HCT116 (cell line): ENCODE results near the gene MSMB. TPM values are rescaled to one million over a fixed set of nuclear protein-coding genes. Genes with fewer than 3 reads are reported as not detected.
"Not testable (repeated sequence)": the region's sequence is repeated elsewhere in the genome, so short reads cannot be mapped to it uniquely, and the experiment has no call there.

Source experiments
- ATAC-seq: fragments of 200-7000 bp; cut with Tn5 transposase; 2 replicates; pipeline ENCODE4 v1.9.1; 2020; ENCODE audit warnings: mild to moderate bottlenecking, moderate library complexity
- BruUV-seq: library from RNA; stranded (reverse); fragments of 400-500 nt; replicated peaks from 2 replicates; lab custom pipeline; 2021; lab: Mats Ljungman, UMichigan
- CTCF ChIA-PET: fragments of 300-600 bp; sonication (Branson Sonifier 250); formaldehyde crosslinking; loops from one replicate; lab custom pipeline; 2021; ENCODE audit warnings: antibody characterized with exemption; lab: Charles Lee
- POLR2A ChIA-PET: fragments of 300-600, 350-600 bp; sonication (Branson Sonifier 250); formaldehyde crosslinking; loops from one replicate; lab custom pipeline; 2021; ENCODE audit warnings: antibody characterized with exemption; lab: Charles Lee
- RAD21 ChIA-PET, 2 experiments: fragments of 300-600 bp; sonication (Branson Sonifier 250); formaldehyde crosslinking; loops; one replicate each; lab custom pipeline; 2023; ENCODE audit warnings: low total read pairs in 2 of 2; ENCODE audit not compliant: uncharacterized antibody in 2 of 2, unreplicated experiment in 2 of 2, low non-redundant PET in 1 of 2; lab: Charles Lee
- DNase-seq: peaks from one replicate; pipeline ENCODE4 v3.0.0-alpha.2; 2010; ENCODE audit warnings: low read depth, low spot score
- H2AFZ ChIP-seq: fragments of 200-600 bp; shearing (Covaris generic), sonication (generic); 2 replicates; pipeline ENCODE4 v1.6.1; 2017; ENCODE audit warnings: low read depth, mixed run types, mixed read lengths, antibody characterized with exemption, low read length; ENCODE audit not compliant: poor library complexity, severe bottlenecking
- H3K27ac ChIP-seq: 2 replicates; pipeline ENCODE4 v1.5.1; 2012; ENCODE audit warnings: low read depth, low read length
- H3K27me3 ChIP-seq: fragments of 200-600 bp; sonication (generic); 2 replicates; pipeline ENCODE4 v1.6.1; 2016; ENCODE audit warnings: mixed run types, low read length, mixed read lengths; ENCODE audit not compliant: insufficient read depth
- H3K36me3 ChIP-seq, 2 experiments: fragments of 200-500 bp in 1 of 2; fragments of 200-600 bp in 1 of 2; sonication (Bioruptor generic) in 1 of 2; sonication (generic) in 1 of 2; 2 replicates each; pipeline versions ENCODE4 v1.5.1 to v1.6.1; 2014 to 2016; ENCODE audit warnings: low read length in 2 of 2, inconsistent platforms in 1 of 2, mixed read lengths in 1 of 2, mixed run types in 1 of 2; ENCODE audit not compliant: insufficient read depth in 2 of 2, control insufficient read depth in 1 of 2
- H3K4me1 ChIP-seq, 2 experiments: fragments of 200-600 bp in 1 of 2; sonication (generic) in 1 of 2; 2 replicates each; pipeline versions ENCODE4 v1.5.1 to v1.6.1; 2012 to 2017; ENCODE audit warnings: low read length in 2 of 2, inconsistent platforms in 1 of 2, mild to moderate bottlenecking in 1 of 2, mixed read lengths in 1 of 2, mixed run types in 1 of 2, moderate library complexity in 1 of 2; ENCODE audit not compliant: insufficient read depth in 2 of 2, control insufficient read depth in 1 of 2
- H3K4me2 ChIP-seq: fragments of 200-600 bp; sonication (generic); 2 replicates; pipeline ENCODE4 v1.6.1; 2017; ENCODE audit warnings: mixed run types, low read length, mixed read lengths
- H3K4me3 ChIP-seq, 2 experiments: fragments of 200-600 bp in 1 of 2; sonication (generic) in 1 of 2; replicated peaks in 1 of 2; 2 replicates each; pipeline ENCODE4 v1.5.1; 2011 to 2016; ENCODE audit warnings: low read length in 2 of 2, control low read depth in 1 of 2, low read depth in 1 of 2, mild to moderate bottlenecking in 1 of 2, mixed read lengths in 1 of 2, mixed run types in 1 of 2
- H3K79me2 ChIP-seq: fragments of 200-600 bp; sonication (generic); 2 replicates; pipeline ENCODE4 v1.6.1; 2017; ENCODE audit warnings: mild to moderate bottlenecking, mixed run types, low read length, moderate library complexity, mixed read lengths; ENCODE audit not compliant: insufficient read depth
- H3K9ac ChIP-seq: fragments of 200-600 bp; sonication (generic); 2 replicates; pipeline ENCODE4 v1.6.1; 2016; ENCODE audit warnings: low read length, mixed read lengths
- H3K9me2 ChIP-seq: fragments of 200-600 bp; sonication (generic), shearing (Covaris generic); 2 replicates; pipeline ENCODE4 v1.6.1; 2017; ENCODE audit warnings: mixed run types, mild to moderate bottlenecking, moderate library complexity; ENCODE audit not compliant: insufficient read depth
- H3K9me3 ChIP-seq, 2 experiments: fragments of 200-500 bp in 1 of 2; fragments of 200-600 bp in 1 of 2; sonication (Bioruptor generic) in 1 of 2; sonication (generic) in 1 of 2; 2 replicates each; pipeline ENCODE4 v1.6.1; 2014 to 2017; ENCODE audit warnings: low read length in 2 of 2, mixed read lengths in 2 of 2, inconsistent platforms in 1 of 2, low read depth in 1 of 2, mild to moderate bottlenecking in 1 of 2, mixed run types in 1 of 2, moderate library complexity in 1 of 2; ENCODE audit not compliant: control insufficient read depth in 1 of 2, insufficient read depth in 1 of 2
- H4K20me1 ChIP-seq: fragments of 200-600 bp; sonication (generic), shearing (Covaris generic); 2 replicates; pipeline ENCODE4 v1.6.1; 2017; ENCODE audit warnings: mixed run types, mild to moderate bottlenecking, moderate library complexity; ENCODE audit not compliant: insufficient read depth
- ATF3 ChIP-seq: IDR thresholded peaks from 2 replicates; pipeline ENCODE4 v1.6.1; 2012
- CEBPB ChIP-seq: IDR thresholded peaks from 2 replicates; pipeline ENCODE4 v1.6.1; 2012; ENCODE audit warnings: low read depth
- CTCF ChIP-seq, 3 experiments: fragments of 200-600 bp in 1 of 3; sonication (generic) in 1 of 3; IDR thresholded peaks in 2 of 3; conservative IDR thresholded peaks in 1 of 3; 2 replicates each; pipeline ENCODE4 v1.5.1; 2012 to 2017; ENCODE audit warnings: low read depth in 2 of 3, low read length in 2 of 3, antibody characterized with exemption in 1 of 3, borderline replicate concordance in 1 of 3, control low read depth in 1 of 3, mild to moderate bottlenecking in 1 of 3, mixed read lengths in 1 of 3, mixed run types in 1 of 3, moderate library complexity in 1 of 3; ENCODE audit not compliant: insufficient read depth in 1 of 3
- EGR1 ChIP-seq: IDR thresholded peaks from 2 replicates; pipeline ENCODE4 v1.6.1; 2012; ENCODE audit warnings: low read depth
- EZH2 ChIP-seq: fragments of 200-600 bp; sonication (generic); IDR thresholded peaks from 2 replicates; pipeline ENCODE4 v1.6.1; 2017; ENCODE audit warnings: antibody characterized with exemption, mixed run types
- FOSL1 ChIP-seq: IDR thresholded peaks from 2 replicates; pipeline ENCODE4 v1.6.1; 2012; ENCODE audit warnings: low read depth
- MAX ChIP-seq: IDR thresholded peaks from 2 replicates; pipeline ENCODE4 v1.6.1; 2012
- POLR2A ChIP-seq: IDR thresholded peaks from 2 replicates; pipeline ENCODE4 v1.7.0; 2011; ENCODE audit warnings: borderline replicate concordance; ENCODE audit not compliant: insufficient read depth, insufficient read length; ENCODE audit errors: extremely low read depth
- POLR2AphosphoS5 ChIP-seq: IDR thresholded peaks from 2 replicates; pipeline ENCODE4 v1.6.1; 2011; ENCODE audit warnings: mild to moderate bottlenecking, low read depth, low read length, moderate library complexity
- SIN3A ChIP-seq: IDR thresholded peaks from 2 replicates; pipeline ENCODE4 v1.6.1; 2012; ENCODE audit warnings: low read depth
- SP1 ChIP-seq: IDR thresholded peaks from 2 replicates; pipeline ENCODE4 v1.6.1; 2012; ENCODE audit warnings: low read depth
- SRF ChIP-seq: IDR thresholded peaks from 2 replicates; pipeline ENCODE4 v1.6.1; 2012; ENCODE audit warnings: low read depth
- TCF7L2 ChIP-seq: IDR thresholded peaks from 2 replicates; pipeline ENCODE4 v1.7.0; 2011; ENCODE audit warnings: borderline replicate concordance, inconsistent platforms; ENCODE audit not compliant: insufficient read depth, insufficient read length; ENCODE audit errors: extremely low read depth
- ZFX ChIP-seq: fragments of 450-650 bp; IDR thresholded peaks from 2 replicates; pipeline ENCODE4 v1.6.1; 2017
- intact Hi-C: fragments of 100-400 bp; cut with micrococcal nuclease; formaldehyde crosslinking; loops from 2 replicates; pipeline ENCODE4 v1.10.0; 2022
- total RNA-seq: library from RNA; stranded (reverse); gene quantifications from one replicate; pipeline ENCODE4 v1.2.1, GENCODE V29; 2021; ENCODE audit not compliant: unreplicated experiment

MSMB gene
- total RNA-seq, 1 experiment from 2014 or later: not detected

- H4K20me1 ChIP-seq: no peaks in the 10 kb centered on the region
- H3K4me1 ChIP-seq: no peaks in the 10 kb centered on the region
- TF ChIP-seq MAX (no peak), TCF7L2 (no peak), EZH2 (no peak), SIN3A (no peak), CEBPB (no peak), ATF3 (no peak), POLR2A (no peak), EGR1 (no peak), SRF (no peak), CTCF (IDR thresholded peaks at IDR 0.05 in 2 of 3, conservative IDR thresholded peaks at IDR 0.05 in 1 of 3; ENCODE audit: borderline replicate concordance in 1 of 3, insufficient read depth in 1 of 3, low read depth in 2 of 3, low read length in 2 of 3) (no peak), ZFX (no peak), POLR2AphosphoS5 (no peak), FOSL1 (no peak), SP1 (no peak)
- TF ChIP-seq, all 23 proteins: peak for 0
- Histone ChIP-seq H3K27ac (no peak overlapping the region), H3K9me3 (no peaks in the 10 kb centered on the region), H3K27me3 (no peaks in the 10 kb centered on the region), H2AFZ (no peak overlapping the region), H3K36me3 (no peaks in the 10 kb centered on the region), H3K4me2 (no peak overlapping the region), H3K9me2 (no peaks in the 10 kb centered on the region), H3K4me3 (no peak overlapping the region), H3K79me2 (no peaks in the 10 kb centered on the region), H3K9ac (no peak overlapping the region)
- intact Hi-C loops: no loop called here
- ChIA-PET POLR2A (no interaction called here), CTCF (no interaction called here), RAD21 (no interaction called here)
- DNase-seq: no peak
- no TSS peak for BruUV-seq
- ATAC-seq: no peak
These were observed 14.6 kb upstream of the MSMB start for GRCh38 chr10:46060706-46061105.

- not testable (repeated sequence) for DNase-seq
These were observed 11.9 kb upstream of the MSMB start for GRCh38 chr10:46057927-46058326.

More at GRCh38 chr10:46057927-46058326, 11.9 kb upstream of the MSMB start:
- H3K9ac ChIP-seq, H3K36me3 ChIP-seq, RAD21 ChIA-PET, H3K27me3 ChIP-seq, H3K4me1 ChIP-seq, H3K9me3 ChIP-seq, BruUV-seq, CTCF ChIA-PET, H2AFZ ChIP-seq, ATAC-seq, H3K9me2 ChIP-seq, H3K4me3 ChIP-seq, intact Hi-C loops, H3K4me2 ChIP-seq, H3K27ac ChIP-seq, H3K79me2 ChIP-seq, H4K20me1 ChIP-seq, POLR2A ChIA-PET: not testable (repeated sequence)
